Effector memory CD4-positive, alpha-beta T cell (primary cell): ENCODE data around the gene MICA.
"Not testable (repeated sequence)": the region's sequence is repeated elsewhere in the genome, so short reads cannot be mapped to it uniquely, and the experiment has no call there.

ENCODE experiments used
- DNase-seq, 3 donors: peaks; one replicate each; pipeline ENCODE4 v3.0.0-alpha.2; 2020
- H3K27ac ChIP-seq: 2 replicates; pipeline ENCODE4 v1.7.0; 2013; ENCODE audit warnings: mild to moderate bottlenecking, low read length, moderate library complexity; ENCODE audit not compliant: insufficient read depth, poor library complexity, severe bottlenecking
- H3K27me3 ChIP-seq: replicated peaks from 2 replicates; pipeline ENCODE4 v1.7.0; 2013; ENCODE audit warnings: mild to moderate bottlenecking, low read length; ENCODE audit not compliant: insufficient read depth, control insufficient read depth, poor library complexity, severe bottlenecking
- H3K36me3 ChIP-seq: 2 replicates; pipeline ENCODE4 v1.7.0; 2013; ENCODE audit warnings: mild to moderate bottlenecking, low read length, moderate library complexity; ENCODE audit not compliant: control insufficient read depth, insufficient read depth
- H3K4me1 ChIP-seq: 2 replicates; pipeline ENCODE4 v1.7.0; 2013; ENCODE audit warnings: low read length, mild to moderate bottlenecking; ENCODE audit not compliant: control insufficient read depth, insufficient read depth, poor library complexity, severe bottlenecking
- H3K4me3 ChIP-seq: 2 replicates; pipeline ENCODE4 v1.7.0; 2013; ENCODE audit warnings: low read length, low read depth, mild to moderate bottlenecking; ENCODE audit not compliant: insufficient read depth, poor library complexity, severe bottlenecking
- H3K9me3 ChIP-seq: 2 replicates; pipeline ENCODE4 v1.7.0; 2013; ENCODE audit warnings: mild to moderate bottlenecking, low read length, moderate library complexity; ENCODE audit not compliant: control insufficient read depth

Gene MICA

DNA sequence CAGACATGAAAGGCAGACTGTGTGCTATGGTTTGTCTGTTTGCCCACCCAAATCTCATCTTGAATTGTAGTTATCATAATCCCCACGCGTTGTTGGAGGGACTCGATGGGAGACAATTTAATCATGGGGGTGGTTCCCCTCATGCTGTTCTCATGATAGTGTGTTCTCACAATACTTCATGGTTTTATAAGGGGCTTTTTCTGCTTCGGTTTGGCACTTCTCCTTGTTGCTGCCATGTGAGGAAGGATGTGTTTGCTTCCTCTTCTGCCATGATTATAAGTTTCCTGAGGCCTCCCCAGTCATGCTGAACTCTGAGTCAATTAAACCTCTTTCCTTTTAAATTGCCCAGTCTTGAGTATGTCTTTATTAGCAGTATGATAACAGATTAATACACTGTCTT lies 47.4 kb downstream of the MICA start:
- no peak for DNase-seq
- H3K4me1 ChIP-seq, result no peaks in the 10 kb centered on the region
- H3K4me3 ChIP-seq, result no peak overlapping the region
- H3K36me3 ChIP-seq, result no peaks in the 10 kb centered on the region
- H3K27ac ChIP-seq, result no peak overlapping the region
- no peaks in the 10 kb centered on the region for H3K9me3 ChIP-seq
- no peaks in the 10 kb centered on the region for H3K27me3 ChIP-seq

DNA sequence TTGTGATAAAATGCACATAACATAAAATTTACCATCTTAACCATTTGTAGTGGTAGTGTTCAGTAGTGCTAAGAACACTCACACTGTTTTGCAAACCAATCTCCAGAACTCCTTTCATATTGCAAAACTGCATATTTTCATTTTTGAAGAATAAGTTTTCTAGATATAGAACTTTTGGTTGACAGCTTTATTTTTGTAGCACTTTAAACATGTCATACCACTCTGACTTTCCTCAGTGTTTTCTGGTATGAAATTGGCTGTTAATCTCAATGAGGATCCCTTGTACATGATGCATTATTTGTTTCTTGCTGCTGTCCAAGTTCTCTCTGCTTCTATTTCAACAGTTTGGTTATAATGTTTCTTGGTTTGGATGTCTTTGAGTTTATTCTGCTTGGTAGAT lies 49.5 kb downstream of the MICA start:
- Histone ChIP-seq H3K4me1 (no peaks in the 10 kb centered on the region), H3K36me3 (no peaks in the 10 kb centered on the region), H3K4me3 (no peak overlapping the region), H3K9me3 (no peaks in the 10 kb centered on the region), H3K27ac (no peak overlapping the region), H3K27me3 (no peaks in the 10 kb centered on the region)
- no peak for DNase-seq

DNA sequence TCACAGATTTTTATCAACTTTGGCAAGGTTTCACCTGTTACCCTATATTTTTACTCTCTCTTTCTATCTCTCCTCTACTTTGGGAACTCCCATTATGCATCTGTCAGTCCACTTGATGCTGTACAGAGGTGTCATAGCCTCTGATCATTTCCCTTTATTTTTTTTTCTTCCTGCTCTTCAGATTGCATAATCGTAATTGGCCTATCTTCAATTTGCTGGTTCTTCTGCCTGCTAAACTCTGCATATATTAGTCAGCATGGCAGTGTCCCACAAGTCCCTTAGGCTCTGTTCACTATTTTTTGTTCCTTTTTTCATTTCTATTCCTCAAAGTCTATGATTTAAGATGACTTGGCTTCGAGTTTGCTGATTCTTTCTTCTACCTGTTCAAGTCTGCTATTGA lies 49.9 kb downstream of the MICA start:
- no peak overlapping the region for H3K27ac ChIP-seq
- no peaks in the 10 kb centered on the region for H3K27me3 ChIP-seq
- H3K9me3 ChIP-seq, result no peaks in the 10 kb centered on the region
- H3K4me1 ChIP-seq, result no peaks in the 10 kb centered on the region
- no peak for DNase-seq
- H3K4me3 ChIP-seq, result no peak overlapping the region
- no peaks in the 10 kb centered on the region for H3K36me3 ChIP-seq

DNA sequence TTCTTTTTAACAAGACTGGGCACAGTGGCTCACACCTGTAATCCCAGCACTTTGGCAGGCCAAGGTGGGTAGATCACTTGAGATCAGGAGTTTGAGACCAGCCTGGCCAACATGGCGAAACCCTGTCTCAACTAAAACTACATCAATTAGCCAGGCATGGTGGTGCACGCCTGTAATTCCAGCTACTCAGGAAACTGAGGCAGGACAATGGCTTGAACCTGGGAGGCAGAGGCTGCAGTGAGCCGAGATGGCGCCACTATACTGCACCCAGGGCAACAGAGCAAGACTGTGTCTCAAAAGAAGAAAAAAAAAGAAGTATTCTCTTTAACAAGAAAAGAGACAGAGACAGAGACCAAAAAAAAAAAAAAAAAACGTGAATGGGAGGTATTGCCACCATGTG lies 56.5 kb downstream of the MICA start:
- DNase-seq, H3K36me3 ChIP-seq, H3K4me3 ChIP-seq, H3K27me3 ChIP-seq, H3K27ac ChIP-seq, H3K9me3 ChIP-seq: not testable (repeated sequence)
- H3K4me1 ChIP-seq, result peaks cover 15% of the 10 kb centered on the region

DNA sequence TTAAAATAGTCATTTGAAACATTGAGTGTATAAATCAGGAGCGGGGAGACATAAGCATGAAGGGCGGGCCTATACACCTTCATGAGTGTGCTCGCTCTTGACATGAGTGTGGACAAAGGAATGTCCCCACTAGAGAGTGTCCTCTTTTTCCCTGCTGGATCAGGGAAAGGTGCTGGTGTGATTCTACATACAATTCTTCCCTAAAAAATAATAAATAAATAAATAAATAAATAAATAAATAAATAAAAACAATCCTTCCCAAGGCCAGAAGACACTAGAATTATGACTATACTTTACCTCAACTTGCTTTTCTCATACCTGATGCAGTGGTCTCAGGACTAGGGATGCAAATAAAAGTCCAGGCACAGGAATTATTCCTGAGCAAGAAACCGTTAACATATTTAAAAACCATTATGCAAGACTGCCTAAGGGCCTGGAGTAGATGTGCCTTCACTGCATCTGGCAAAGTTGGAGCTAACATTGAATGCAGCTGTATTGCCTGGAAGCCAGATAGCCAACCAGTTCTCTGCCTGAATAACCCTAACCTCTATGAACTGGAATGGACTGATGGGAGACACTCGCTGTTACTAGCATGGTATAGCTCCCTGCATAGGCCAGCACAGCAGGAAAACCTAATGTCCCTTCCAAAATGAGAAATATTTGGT lies 57.1 kb downstream of the MICA start:
- Histone ChIP-seq H3K27me3 (no peaks in the 10 kb centered on the region), H3K27ac (no peak overlapping the region), H3K4me3 (no peak overlapping the region), H3K36me3 (peaks cover 3% of the 10 kb centered on the region), H3K4me1 (peaks cover 21% of the 10 kb centered on the region), H3K9me3 (no peaks in the 10 kb centered on the region)
- no peak for DNase-seq

DNA sequence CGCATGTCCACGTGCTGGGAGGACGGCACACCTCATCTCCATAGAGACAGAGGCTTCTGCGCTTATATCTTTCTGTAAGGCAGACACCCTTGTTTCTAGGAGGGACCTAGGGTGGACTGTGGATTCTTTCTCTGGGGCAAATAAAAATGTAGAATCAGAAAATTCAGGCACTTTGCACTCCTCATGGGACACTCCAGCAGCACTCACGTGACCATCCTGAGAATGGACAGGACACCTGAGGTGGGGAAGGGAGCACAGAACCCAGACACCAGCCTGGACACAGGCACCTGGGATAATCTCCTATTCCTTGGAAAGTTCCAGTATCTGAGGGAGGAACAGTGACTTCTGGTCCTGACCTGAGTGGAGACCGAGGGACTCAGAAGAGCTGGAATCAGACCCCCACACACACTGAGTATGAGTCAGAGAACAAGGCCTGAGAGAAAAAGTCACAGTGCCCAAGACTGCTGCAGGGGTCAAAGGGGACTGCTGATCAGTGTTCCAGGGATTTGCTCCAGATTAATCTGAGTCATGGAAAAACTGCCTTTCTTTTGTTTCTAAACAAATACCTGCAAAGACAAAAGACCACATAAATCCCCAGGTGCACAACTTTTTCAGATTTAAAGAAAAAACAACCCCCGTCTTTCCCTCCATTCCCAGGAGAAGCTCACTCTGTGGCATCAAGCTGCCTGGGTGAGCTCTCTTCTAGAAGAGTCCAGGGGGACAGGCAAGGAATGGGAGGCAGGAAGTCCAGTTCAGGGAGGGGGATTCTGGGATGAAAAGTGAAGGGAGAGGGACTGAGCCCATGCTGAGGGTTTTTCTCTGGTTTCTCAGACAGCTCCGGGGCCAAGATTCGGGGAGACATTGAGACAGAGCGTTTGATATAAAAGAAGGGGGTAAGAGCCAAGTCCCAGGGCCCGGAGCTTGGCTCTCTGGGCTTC lies 58.9 kb downstream of the MICA start:
- peaks cover 3% of the 10 kb centered on the region for H3K36me3 ChIP-seq
- H3K4me3 ChIP-seq, result peak overlapping the region; percentile 97

DNA sequence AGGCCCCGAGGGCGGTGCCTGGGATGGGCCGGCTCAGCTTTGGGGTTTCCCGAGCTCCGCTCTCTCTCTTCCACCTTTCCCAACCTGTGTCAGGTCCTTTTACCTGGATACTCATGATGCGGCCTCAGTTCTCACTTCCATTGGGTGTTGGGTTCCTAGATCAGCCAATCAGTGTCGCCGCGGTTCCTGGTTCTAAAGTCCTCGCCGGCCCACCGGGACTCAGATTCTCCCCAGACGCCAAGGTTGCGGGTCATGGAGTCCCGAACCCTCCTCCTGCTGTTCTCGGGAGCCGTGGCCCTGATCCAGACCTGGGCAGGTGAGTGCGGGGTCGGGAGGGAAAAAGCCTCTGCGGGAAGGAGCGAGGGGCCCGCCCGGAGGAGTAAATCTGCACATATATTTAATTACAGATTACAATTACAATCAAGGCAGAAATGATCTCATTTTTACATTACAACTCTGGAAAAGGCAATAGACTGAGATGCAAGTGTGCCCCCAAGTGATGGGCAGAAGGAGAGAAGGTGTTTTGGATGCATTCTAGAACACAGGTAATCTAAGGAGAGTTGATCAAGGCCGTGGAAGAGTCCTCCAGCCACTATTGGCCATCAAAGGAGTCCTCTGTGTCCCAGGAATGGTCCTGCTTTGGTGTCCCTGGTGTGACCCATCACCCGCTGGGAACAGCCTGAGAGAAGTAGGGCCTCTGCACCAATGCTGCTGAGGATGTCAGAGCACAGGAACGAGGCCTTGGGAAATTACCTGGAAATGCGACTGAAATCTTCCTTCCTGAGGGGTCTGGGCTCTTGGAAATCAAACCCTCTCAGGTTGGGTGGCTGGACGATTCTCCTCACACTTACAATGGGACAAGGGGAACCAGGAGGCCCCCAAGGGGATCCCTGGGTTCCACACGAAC lies 59.8 kb downstream of the MICA start:
- H3K4me3 ChIP-seq, result peak overlapping the region; percentile 97

More for the DNA sequence above, 58.9 kb downstream of the MICA start:
- DNase-seq, result no peak
- Histone ChIP-seq H3K9me3 (no peaks in the 10 kb centered on the region), H3K27ac (peak overlapping the region; percentile 98), H3K4me1 (peaks cover 39% of the 10 kb centered on the region), H3K27me3 (no peaks in the 10 kb centered on the region)

DNA sequence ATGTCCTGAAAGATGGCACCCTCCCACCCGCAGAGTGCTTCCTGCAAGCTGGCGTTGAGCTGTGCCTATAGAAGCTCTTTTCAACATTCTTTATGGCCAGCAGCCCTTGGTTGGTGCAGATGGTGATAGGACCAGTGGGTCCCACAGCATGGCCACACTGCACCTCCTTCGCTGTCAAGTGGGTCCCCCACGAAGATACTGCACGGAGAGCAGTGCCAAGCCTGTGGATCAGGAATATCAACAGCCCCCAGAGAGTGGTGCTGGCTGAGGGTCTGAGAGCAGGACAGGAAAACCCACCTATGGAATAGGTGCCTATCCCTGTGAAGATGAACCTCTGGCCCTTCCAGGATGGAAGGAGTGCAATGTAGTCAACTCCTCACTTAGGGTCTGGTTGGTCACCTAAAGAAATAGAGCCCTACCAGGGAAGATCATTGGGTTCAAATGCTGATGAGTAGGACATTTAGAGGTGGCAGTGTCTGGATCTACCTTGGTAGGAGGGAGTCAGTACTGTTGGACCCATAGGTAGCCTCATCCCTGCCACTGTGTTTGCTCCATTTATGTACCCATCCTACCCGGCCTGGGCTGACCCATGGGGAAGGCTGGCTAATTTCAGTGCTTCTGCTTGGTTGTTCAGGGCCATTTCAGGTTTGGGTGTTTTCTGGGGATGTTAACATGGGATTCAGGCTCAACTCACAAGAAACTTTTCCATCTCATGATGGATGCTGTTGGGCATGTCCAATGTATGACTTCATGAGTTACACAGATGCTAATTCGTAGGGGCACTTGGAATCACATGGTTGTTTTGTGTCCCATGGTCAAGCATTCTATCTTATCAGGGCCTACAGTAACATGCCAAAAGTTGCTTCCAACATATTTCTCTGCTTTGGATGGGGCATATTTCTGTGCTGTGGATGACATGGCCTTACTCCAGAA lies 61.1 kb downstream of the MICA start:
- H3K27ac ChIP-seq, result peak overlapping the region; percentile 98

More for the DNA sequence above, 59.8 kb downstream of the MICA start:
- H3K9me3 ChIP-seq, result no peaks in the 10 kb centered on the region
- peak overlapping the region; percentile 98 for H3K27ac ChIP-seq
- H3K27me3 ChIP-seq, result no peaks in the 10 kb centered on the region
- peaks cover 42% of the 10 kb centered on the region for H3K4me1 ChIP-seq
- peak; percentile 88 to 93 (median 92) for DNase-seq
- H3K36me3 ChIP-seq, result peaks cover 3% of the 10 kb centered on the region

More for the DNA sequence above, 61.1 kb downstream of the MICA start:
- Histone ChIP-seq H3K36me3 (peaks cover 3% of the 10 kb centered on the region), H3K27me3 (no peaks in the 10 kb centered on the region), H3K9me3 (no peaks in the 10 kb centered on the region), H3K4me3 (peak overlapping the region; percentile 97), H3K4me1 (peaks cover 48% of the 10 kb centered on the region)
- no peak for DNase-seq
